Neural cell (in vitro differentiated cells): ENCODE results near the gene CPA5. TPM values are rescaled to one million over a fixed set of nuclear protein-coding genes. Genes with fewer than 3 reads are reported as not detected.

ENCODE experiments used
- H2AFZ ChIP-seq: fragments of 200-600, 300-800 bp; sonication (generic), shearing (Covaris generic); 2 replicates; pipeline ENCODE4 v1.6.0; 2014; ENCODE audit warnings: low read depth, mild to moderate bottlenecking, antibody characterized with exemption, low read length, moderate library complexity
- H3F3A ChIP-seq: fragments of 200-600 bp; shearing (Covaris generic); 2 replicates; pipeline ENCODE4 v1.6.1; 2016; ENCODE audit warnings: mild to moderate bottlenecking, moderate library complexity, mixed read lengths, antibody characterized with exemption, low read length; ENCODE audit not compliant: insufficient read depth, poor library complexity, severe bottlenecking
- H3K27ac ChIP-seq: fragments of 200-600, 300-800 bp; sonication (generic), shearing (Covaris generic); 2 replicates; pipeline ENCODE4 v1.5.1; 2014; ENCODE audit warnings: mild to moderate bottlenecking, low read length, moderate library complexity
- H3K27me3 ChIP-seq: fragments of 300-800, 200-600 bp; sonication (generic), shearing (Covaris generic); 2 replicates; pipeline ENCODE4 v1.6.0; 2014; ENCODE audit warnings: mild to moderate bottlenecking, low read depth, low read length, moderate library complexity; ENCODE audit not compliant: insufficient read depth
- H3K36me3 ChIP-seq: fragments of 300-800, 200-600 bp; sonication (generic), shearing (Covaris generic); 2 replicates; pipeline ENCODE4 v1.5.1; 2014; ENCODE audit warnings: mild to moderate bottlenecking, antibody characterized with exemption, low read length, moderate library complexity; ENCODE audit not compliant: insufficient read depth
- H3K4me2 ChIP-seq: fragments of 300-800, 200-600 bp; sonication (generic), shearing (Covaris generic); 2 replicates; pipeline ENCODE4 v1.6.0; 2014; ENCODE audit warnings: mild to moderate bottlenecking, low read length
- H3K4me3 ChIP-seq: fragments of 300-800, 200-600 bp; sonication (generic), shearing (Covaris generic); 2 replicates; pipeline ENCODE4 v1.5.1; 2014; ENCODE audit warnings: mild to moderate bottlenecking, low read length, moderate library complexity
- H3K79me2 ChIP-seq: fragments of 200-600 bp; shearing (Covaris generic); replicated peaks from 2 replicates; pipeline ENCODE4 v1.6.0; 2014; ENCODE audit warnings: mild to moderate bottlenecking, low read length, moderate library complexity; ENCODE audit not compliant: insufficient read depth
- H3K9ac ChIP-seq: fragments of 300-800, 200-600 bp; sonication (generic), shearing (Covaris generic); 2 replicates; pipeline ENCODE4 v1.6.1; 2016; ENCODE audit warnings: mild to moderate bottlenecking, low read length, mixed read lengths
- H3K9me2 ChIP-seq: fragments of 200-600 bp; shearing (Covaris generic); 2 replicates; pipeline ENCODE4 v1.6.1; 2016; ENCODE audit warnings: mild to moderate bottlenecking, low read length, mixed read lengths; ENCODE audit not compliant: insufficient read depth
- H3K9me3 ChIP-seq: fragments of 200-600, 300-800 bp; sonication (generic), shearing (Covaris generic); 2 replicates; pipeline ENCODE4 v1.6.1; 2016; ENCODE audit warnings: mild to moderate bottlenecking, mixed run types, low read length, moderate library complexity, mixed read lengths
- H4K20me1 ChIP-seq: fragments of 200-600 bp; shearing (Covaris generic); 2 replicates; pipeline ENCODE4 v1.6.1; 2016; ENCODE audit warnings: mild to moderate bottlenecking, mixed run types; ENCODE audit not compliant: insufficient read depth
- EP300 ChIP-seq: fragments of 450-650 bp; conservative IDR thresholded peaks from 2 replicates; pipeline ENCODE4 v1.6.1; 2014; ENCODE audit warnings: antibody characterized with exemption, mild to moderate bottlenecking, moderate library complexity; ENCODE audit not compliant: poor library complexity, severe bottlenecking
- EZH2 ChIP-seq: fragments of 200-600, 300-800 bp; shearing (Covaris generic), sonication (generic); IDR thresholded peaks from 2 replicates; pipeline ENCODE4 v1.6.1; 2014; ENCODE audit warnings: antibody characterized with exemption, low read length, borderline replicate concordance, mild to moderate bottlenecking; ENCODE audit not compliant: insufficient read depth, poor library complexity, severe bottlenecking
- MXI1 ChIP-seq: fragments of 450-650 bp; conservative IDR thresholded peaks from 2 replicates; pipeline ENCODE4 v1.6.1; 2014; ENCODE audit warnings: antibody characterized with exemption, mild to moderate bottlenecking; ENCODE audit not compliant: poor library complexity, severe bottlenecking
- POLR2AphosphoS5 ChIP-seq: IDR thresholded peaks from 2 replicates; pipeline ENCODE4 v1.6.1; 2012
- RAD21 ChIP-seq: fragments of 450-650 bp; conservative IDR thresholded peaks from 2 replicates; pipeline ENCODE4 v1.6.1; 2014; ENCODE audit warnings: antibody characterized with exemption, mild to moderate bottlenecking, moderate library complexity
- SMC3 ChIP-seq: fragments of 450-650 bp; conservative IDR thresholded peaks from 2 replicates; pipeline ENCODE4 v1.6.1; 2014; ENCODE audit warnings: antibody characterized with exemption, mild to moderate bottlenecking, moderate library complexity; ENCODE audit not compliant: poor library complexity
- TAF1 ChIP-seq: IDR thresholded peaks from 2 replicates; pipeline ENCODE4 v1.6.1; 2012; ENCODE audit warnings: low read depth
- polyA plus RNA-seq: library from polyadenylated mRNA; depleted of rRNA; stranded (reverse); fragments of >200 nt; gene quantifications from 2 replicates; pipeline ENCODE4 v1.2.3, GENCODE V29; 2014
- TF ChIP-seq, protein P1 (sequence below): IDR thresholded peaks from 2 replicates; pipeline ENCODE4 v1.6.1; 2012; ENCODE audit warnings: borderline replicate concordance
- TF ChIP-seq, protein P2 (sequence below): fragments of 450-650 bp; IDR thresholded peaks from 2 replicates; pipeline ENCODE4 v1.5.1; 2014; ENCODE audit warnings: antibody characterized with exemption, mild to moderate bottlenecking, moderate library complexity; ENCODE audit not compliant: poor library complexity, severe bottlenecking

CPA5 gene
- polyA plus RNA-seq, 1 donor from 2014 or later: not detected

DNA sequence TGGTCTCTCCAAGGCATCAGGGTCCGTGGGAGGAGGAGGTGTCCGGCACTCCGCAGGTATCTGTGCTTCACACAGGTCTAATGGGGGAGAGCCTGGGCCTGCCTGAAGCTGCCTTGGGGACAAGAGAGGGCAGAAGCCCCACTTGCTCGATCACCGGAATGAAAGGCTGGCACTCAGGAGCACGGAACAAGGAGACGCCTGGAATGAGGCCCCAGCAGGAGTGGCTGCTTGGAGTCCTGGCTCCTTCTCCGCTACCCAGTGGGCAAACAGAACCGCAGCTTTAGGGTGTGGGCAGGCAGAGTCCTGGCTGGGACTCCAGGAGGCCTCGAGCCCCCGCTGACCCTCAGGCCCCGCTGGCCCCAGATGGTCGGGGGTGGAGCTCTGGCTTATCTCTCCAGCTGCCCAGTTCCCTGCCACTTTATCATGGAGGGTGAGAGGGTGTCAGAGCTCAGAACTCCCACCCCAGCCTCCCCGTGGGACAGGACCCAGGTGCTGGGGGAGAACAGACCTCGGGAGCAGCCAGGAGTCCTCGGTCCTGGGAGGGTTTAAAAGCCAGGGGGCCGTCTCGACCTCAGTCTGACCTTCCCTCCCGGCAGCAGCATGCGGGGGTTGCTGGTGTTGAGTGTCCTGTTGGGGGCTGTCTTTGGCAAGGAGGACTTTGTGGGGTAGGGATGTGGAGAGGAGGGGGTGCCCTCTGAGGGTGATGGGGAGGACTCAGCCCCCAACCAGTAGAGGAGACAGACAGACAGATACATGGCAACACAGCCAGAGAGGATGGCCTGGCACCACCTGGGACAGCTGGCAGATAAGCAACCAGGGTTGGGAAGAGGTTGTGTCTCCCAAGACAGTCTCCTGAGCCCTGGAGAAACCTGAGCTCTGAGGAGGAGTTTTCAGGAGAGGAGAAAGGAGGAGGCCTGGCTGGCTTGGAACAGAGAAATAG, 35.6 kb downstream of the CPA5 start, which contains the start of gene CPA1:
Gene CPA1 (plus strand): TSS at position 574 of the 940 bp plus-strand sequence. CDS start 27 bp downstream, at position 601.
- Histone ChIP-seq H3K4me3 (no peak within 1 kb of the TSS), H3K9me3 (no peaks in the 10 kb centered on the region), H2AFZ (no peak within 1 kb of the TSS), H3K9ac (no peak within 1 kb of the TSS), H3F3A (no peaks in the 10 kb centered on the region), H4K20me1 (no peaks in the 10 kb centered on the region), H3K36me3 (no peaks in the 10 kb centered on the region), H3K9me2 (no peaks in the 10 kb centered on the region), H3K27ac (no peak within 1 kb of the TSS), H3K27me3 (no peaks in the 10 kb centered on the region), H3K79me2 (no peaks in the 10 kb centered on the region), H3K4me2 (no peak within 1 kb of the TSS)
- TF ChIP-seq EZH2 (no peak), TAF1 (no peak), POLR2AphosphoS5 (no peak)

DNA sequence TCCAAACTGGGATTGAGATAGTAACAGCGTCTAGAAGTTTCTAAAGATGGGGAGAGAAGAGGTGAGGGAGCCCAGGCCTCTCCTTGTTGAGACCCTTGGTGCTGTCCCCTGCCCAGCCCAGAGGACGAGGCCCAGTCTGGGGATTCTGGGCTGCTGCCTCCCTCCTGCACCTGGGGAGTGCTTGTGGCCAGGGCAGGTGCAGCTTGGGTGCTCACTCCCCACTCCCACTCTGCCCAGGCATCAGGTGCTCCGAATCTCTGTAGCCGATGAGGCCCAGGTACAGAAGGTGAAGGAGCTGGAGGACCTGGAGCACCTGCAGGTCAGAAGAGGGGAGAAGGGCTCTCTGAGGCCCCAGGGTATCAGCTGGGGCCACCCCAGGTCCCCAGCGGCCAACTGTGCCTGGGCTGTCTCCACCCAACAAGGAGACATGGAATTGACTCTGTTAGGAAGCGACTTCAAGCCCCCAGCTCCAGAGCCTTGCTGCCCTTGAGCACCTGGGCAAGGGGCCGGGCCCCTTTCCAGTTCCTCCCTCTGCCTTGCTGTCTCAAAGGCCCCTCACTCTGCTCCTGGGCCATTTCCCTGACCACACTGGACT, 36.3 kb downstream of the CPA5 start:
- Histone ChIP-seq H3K4me2 (no peak overlapping the region), H3K9me2 (no peaks in the 10 kb centered on the region), H3K9ac (no peak overlapping the region), H3K36me3 (no peaks in the 10 kb centered on the region), H4K20me1 (no peaks in the 10 kb centered on the region), H3K4me3 (no peak overlapping the region), H2AFZ (no peak overlapping the region), H3K27ac (no peak overlapping the region), H3K79me2 (no peaks in the 10 kb centered on the region), H3F3A (no peaks in the 10 kb centered on the region), H3K9me3 (no peaks in the 10 kb centered on the region), H3K27me3 (no peaks in the 10 kb centered on the region)
- TF ChIP-seq SMC3 (no peak), TAF1 (no peak), EZH2 (no peak), RAD21 (no peak), POLR2AphosphoS5 (no peak), EP300 (no peak)

DNA sequence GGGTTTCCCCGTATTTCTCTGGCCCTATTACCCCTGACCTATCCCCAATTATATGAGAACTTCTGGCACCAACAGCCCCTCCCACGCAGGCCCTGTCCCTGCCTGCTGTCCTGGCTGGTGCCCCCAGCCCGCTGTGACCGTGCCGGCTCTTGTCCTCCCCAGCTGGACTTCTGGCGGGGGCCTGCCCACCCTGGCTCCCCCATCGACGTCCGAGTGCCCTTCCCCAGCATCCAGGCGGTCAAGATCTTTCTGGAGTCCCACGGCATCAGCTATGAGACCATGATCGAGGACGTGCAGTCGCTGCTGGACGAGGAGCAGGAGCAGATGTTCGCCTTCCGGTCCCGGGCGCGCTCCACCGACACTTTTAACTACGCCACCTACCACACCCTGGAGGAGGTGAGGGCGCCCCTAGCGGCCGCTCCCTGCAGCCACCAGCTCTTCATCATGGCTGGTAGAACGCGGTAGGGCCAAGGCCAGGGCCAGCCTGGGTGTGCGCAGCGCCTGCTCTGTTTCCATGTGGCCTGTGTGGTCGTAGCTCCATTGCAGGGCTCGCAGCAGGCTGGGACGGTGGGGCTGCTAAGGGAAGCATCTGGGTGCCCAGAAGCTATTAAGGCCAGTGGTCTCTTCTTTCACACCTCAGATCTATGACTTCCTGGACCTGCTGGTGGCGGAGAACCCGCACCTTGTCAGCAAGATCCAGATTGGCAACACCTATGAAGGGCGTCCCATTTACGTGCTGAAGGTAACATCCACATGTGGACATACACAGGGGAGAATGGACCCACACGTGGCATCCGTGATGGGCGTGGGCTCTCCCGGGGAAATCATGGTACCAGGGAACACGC, 37.1 kb downstream of the CPA5 start:
- Histone ChIP-seq H3K27ac (no peak overlapping the region), H3K4me2 (no peak overlapping the region), H3K4me3 (no peak overlapping the region), H4K20me1 (no peaks in the 10 kb centered on the region), H3F3A (no peaks in the 10 kb centered on the region), H3K9ac (no peak overlapping the region), H3K36me3 (no peaks in the 10 kb centered on the region), H3K9me3 (no peaks in the 10 kb centered on the region), H2AFZ (no peak overlapping the region), H3K27me3 (no peaks in the 10 kb centered on the region), H3K79me2 (no peaks in the 10 kb centered on the region), H3K9me2 (no peaks in the 10 kb centered on the region)
- TF ChIP-seq, protein P1, sequence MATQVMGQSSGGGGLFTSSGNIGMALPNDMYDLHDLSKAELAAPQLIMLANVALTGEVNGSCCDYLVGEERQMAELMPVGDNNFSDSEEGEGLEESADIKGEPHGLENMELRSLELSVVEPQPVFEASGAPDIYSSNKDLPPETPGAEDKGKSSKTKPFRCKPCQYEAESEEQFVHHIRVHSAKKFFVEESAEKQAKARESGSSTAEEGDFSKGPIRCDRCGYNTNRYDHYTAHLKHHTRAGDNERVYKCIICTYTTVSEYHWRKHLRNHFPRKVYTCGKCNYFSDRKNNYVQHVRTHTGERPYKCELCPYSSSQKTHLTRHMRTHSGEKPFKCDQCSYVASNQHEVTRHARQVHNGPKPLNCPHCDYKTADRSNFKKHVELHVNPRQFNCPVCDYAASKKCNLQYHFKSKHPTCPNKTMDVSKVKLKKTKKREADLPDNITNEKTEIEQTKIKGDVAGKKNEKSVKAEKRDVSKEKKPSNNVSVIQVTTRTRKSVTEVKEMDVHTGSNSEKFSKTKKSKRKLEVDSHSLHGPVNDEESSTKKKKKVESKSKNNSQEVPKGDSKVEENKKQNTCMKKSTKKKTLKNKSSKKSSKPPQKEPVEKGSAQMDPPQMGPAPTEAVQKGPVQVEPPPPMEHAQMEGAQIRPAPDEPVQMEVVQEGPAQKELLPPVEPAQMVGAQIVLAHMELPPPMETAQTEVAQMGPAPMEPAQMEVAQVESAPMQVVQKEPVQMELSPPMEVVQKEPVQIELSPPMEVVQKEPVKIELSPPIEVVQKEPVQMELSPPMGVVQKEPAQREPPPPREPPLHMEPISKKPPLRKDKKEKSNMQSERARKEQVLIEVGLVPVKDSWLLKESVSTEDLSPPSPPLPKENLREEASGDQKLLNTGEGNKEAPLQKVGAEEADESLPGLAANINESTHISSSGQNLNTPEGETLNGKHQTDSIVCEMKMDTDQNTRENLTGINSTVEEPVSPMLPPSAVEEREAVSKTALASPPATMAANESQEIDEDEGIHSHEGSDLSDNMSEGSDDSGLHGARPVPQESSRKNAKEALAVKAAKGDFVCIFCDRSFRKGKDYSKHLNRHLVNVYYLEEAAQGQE: no peak
- no peak for TF ChIP-seq MXI1
- TF ChIP-seq EZH2: no peak
- TF ChIP-seq RAD21: no peak
- TF ChIP-seq, protein P2, sequence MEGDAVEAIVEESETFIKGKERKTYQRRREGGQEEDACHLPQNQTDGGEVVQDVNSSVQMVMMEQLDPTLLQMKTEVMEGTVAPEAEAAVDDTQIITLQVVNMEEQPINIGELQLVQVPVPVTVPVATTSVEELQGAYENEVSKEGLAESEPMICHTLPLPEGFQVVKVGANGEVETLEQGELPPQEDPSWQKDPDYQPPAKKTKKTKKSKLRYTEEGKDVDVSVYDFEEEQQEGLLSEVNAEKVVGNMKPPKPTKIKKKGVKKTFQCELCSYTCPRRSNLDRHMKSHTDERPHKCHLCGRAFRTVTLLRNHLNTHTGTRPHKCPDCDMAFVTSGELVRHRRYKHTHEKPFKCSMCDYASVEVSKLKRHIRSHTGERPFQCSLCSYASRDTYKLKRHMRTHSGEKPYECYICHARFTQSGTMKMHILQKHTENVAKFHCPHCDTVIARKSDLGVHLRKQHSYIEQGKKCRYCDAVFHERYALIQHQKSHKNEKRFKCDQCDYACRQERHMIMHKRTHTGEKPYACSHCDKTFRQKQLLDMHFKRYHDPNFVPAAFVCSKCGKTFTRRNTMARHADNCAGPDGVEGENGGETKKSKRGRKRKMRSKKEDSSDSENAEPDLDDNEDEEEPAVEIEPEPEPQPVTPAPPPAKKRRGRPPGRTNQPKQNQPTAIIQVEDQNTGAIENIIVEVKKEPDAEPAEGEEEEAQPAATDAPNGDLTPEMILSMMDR: no peak
- TF ChIP-seq SMC3: no peak
- TF ChIP-seq TAF1: no peak
- no peak for TF ChIP-seq EP300
- no peak for TF ChIP-seq POLR2AphosphoS5
